HK-2 (cell line): ENCODE measurements around the gene NTNG2.

ENCODE experiments used
- DNase-seq: peaks from one replicate; pipeline ENCODE4 v3.0.0-alpha.2; 2018; ENCODE audit not compliant: unreplicated experiment

The NTNG2 gene

DNA sequence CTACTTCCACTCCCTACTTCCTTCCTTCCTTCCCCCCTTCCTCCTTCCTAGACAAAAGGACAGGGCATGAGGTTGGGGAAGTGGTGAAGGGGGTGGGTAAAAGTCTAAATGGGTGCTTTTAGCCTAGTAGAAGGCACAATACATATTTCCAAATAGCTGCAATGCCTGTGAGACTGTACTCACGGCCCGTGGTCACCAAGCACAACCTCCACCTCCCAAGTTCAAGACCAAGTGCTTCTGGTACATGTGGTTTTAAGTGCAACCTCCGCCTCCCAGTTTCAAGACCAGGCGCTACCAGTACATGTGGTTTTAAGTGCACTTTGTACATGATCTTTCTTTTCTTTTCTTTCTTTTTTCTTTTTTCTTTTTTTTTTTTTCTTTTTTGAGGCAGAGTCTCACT, 14.5 kb upstream of the NTNG2 start:
- DNase-seq = no peak

DNA sequence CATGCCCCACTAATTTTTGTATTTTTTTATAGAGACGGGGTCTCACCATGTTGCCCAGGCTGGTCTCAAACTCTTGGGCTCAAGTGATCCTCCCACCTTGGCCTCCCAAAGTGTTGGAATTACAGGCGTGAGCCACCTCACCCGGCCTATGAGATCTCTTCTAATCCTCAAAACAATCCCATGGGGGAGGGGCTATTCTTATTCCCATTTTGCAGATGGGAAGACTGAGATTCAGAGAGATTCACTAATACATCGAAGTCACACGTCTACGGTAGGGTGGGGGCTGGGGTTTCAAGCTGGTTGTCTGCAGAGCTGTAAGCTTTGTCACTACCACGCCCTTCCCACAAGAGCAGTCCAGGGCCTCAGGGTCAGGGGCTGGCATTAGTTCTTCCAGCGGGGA, 14.0 kb upstream of the NTNG2 start:
- no peak for DNase-seq

- DNase-seq = no peak
Observed at GRCh38 chr9:132150256-132150655, 11.6 kb upstream of the NTNG2 start.

- DNase-seq = no peak
Observed at GRCh38 chr9:132151118-132151517, 10.7 kb upstream of the NTNG2 start.

DNA sequence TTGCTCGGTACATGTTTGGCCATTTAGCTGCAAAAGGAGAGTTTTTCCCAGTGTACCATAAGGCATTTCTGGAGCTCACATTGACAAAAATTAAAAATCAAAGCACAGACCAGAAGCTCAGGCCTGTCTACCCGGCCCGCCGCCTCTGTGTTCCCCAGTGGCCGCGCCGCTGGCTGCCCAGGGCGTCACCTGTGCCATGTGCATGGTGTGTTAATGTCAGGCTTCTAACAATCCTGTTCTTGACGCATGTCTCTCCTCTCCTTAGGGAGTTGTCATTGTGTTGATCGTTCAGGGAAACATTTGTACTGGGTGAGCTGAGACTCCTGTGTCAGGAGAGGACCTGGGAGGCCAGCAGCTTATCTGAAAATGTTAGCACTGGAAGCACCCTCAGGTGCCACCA, 9.6 kb upstream of the NTNG2 start:
- no peak for DNase-seq

GRCh38 chr9:132154863-132155567, 6.8 kb upstream of the NTNG2 start:
- DNase-seq = no peak

DNA sequence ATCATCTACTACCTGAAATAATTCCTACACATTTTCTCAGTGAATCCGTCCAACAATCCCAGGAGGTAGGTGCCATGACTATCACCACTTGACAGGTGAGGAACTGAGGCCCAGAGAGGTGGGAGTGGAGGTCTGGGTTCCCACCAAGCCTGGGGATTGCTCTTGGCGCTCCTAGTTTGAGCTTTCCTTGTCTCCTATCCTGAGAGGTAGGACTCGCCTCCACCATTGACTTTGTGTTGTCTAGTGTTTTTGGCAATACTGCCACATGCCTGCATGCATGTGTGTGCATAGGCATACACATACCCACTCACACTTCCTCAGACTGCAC, 6.3 kb upstream of the NTNG2 start:
- no peak for DNase-seq

DNA sequence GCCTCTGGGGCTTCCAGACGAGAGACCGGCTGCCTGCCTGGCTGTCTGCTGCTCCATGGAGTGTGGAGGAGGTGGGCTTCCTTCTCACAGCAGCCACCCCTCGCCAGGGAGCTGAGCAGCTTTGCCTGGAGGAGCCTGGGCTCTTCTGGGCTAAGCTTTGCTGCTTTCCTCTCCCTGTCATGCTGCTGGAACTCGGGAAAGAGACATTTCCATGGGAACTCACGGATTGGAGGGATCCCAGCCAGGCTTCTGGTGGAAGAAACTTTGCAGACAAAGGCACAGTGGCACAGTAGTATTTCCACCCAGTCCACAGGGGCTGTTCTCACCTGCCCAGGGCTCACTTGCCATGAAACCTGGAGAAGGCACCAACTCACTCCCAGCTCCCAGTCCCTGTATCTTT, 5.6 kb upstream of the NTNG2 start:
- DNase-seq = no peak

- DNase-seq = no peak
Observed at GRCh38 chr9:132157347-132158116, 4.3 kb upstream of the NTNG2 start.

GRCh38 chr9:132160802-132161742, 786 bp upstream of the NTNG2 start:
- DNase-seq = no peak

- no peak for DNase-seq
Observed at GRCh38 chr9:132162764-132163456, 1.1 kb downstream of the NTNG2 start.

GRCh38 chr9:132163457-132163875, 1.6 kb downstream of the NTNG2 start:
- no peak for DNase-seq

- DNase-seq = no peak
Observed at GRCh38 chr9:132163876-132164603, 2.2 kb downstream of the NTNG2 start.

GRCh38 chr9:132164604-132165362, 2.9 kb downstream of the NTNG2 start:
- DNase-seq = no peak

GRCh38 chr9:132166599-132166998, 4.7 kb downstream of the NTNG2 start:
- no peak for DNase-seq

GRCh38 chr9:132167192-132167591, 5.3 kb downstream of the NTNG2 start:
- no peak for DNase-seq

DNA sequence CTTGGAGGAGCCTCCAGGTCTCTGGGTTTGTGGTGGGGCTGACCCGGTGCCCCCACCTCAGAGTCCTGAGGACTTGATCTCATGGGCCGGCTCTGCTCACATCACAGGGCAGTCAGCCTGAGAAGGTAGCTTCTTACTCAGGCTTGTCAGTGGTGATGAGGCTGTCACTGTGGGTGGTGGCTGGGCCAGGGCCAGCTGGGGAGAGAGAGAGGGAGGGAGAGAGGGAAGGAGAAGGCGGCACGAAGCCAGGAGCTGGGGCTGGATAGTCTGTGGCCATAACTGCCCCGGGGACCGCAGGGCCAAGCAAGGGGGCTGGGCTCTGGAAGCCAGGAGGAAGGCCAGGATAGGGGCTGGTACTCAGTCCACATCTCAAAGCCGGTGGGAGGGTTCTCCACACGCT, 6.5 kb downstream of the NTNG2 start:
- peak; percentile 51 for DNase-seq

DNA sequence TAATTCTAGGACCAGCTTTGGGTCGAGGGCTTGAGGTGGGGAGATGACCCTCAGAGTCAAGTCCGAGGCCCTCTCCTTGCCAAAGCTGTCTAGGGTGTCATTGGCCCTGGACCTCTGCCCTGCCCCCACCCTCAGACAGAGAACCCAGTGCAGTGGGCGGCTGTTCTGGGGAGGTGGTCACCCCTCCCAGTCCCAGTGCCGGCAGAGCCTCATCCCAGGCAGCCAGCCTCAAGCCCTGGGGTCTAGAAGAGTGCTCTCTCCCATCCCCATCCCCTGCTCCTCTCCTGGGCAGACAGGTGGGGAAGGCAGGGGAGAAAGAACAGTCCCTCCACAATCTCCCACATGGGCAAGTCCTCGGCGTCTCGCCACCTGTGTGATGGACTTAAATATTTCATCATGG, 7.0 kb downstream of the NTNG2 start:
- DNase-seq = no peak

DNA sequence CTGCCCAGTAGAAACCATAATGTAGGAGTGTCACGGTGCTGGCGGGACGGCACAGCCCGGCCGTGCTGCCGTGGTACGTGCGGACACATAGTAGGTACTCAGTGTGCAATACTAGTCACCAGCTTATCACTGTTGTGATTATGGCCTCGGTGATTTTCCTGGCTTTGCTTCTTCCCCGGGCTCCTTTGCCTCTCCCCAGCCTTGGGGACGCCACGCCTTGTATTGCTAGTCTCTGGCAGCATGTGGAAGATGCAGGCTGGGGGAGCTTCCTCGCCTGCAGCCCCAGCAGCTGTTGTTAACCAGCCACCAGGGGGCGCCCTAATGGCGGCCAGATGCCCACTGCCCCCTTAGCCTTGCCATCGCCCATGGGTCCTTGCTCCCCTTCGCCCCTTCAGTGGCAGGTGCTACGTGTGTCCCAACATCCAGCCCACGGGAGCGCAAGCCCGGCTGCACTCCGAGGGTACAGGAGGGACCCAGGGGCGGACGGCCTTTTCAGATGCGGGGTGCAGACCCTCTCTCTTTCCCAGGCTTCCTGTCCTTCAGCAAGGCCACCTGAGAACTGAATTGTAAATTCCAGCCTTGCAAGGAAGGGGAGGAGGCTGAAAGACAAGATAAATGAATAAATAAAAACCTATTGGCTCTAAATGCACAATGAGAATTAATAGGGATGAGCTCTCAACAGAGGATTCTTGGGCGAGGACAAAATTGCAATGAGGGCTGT, 8.0 kb downstream of the NTNG2 start:
- DNase-seq = peak; percentile 54

DNA sequence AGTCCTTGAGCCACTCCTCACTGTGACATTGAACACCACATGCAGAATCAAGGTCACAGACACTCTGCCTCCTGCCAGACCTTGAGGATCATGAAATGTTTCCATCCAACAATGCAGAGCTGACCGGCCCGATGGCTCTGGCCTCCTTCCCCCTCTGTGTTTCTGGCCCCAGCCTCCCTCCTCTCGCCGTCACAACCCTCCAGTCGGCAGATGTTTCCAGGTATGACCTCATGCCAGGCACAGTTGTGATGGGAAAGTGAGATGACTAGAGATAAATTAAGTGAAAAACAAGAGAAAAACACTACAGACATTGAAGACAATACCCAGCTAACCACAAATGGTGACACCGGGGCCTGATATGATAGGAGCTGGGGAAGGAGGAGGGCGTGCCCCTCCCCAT, 9.8 kb downstream of the NTNG2 start:
- no peak for DNase-seq
